Measurements from ENCODE around the gene CAMKMT.

CAMKMT gene

GRCh38 chr2:44348400-44348799 lies 13.3 kb upstream of the CAMKMT start:
- Mint-ChIP-seq H3K36me3 (peaks cover 6% of the 10 kb centered on the region), H3K27ac (no peak overlapping the region), H3K27me3 (no peaks in the 10 kb centered on the region), H3K4me1 (ENCODE audit: low read depth) (peaks cover 23% of the 10 kb centered on the region), H3K9me3 (ENCODE audit: low read depth) (no peaks in the 10 kb centered on the region), H3K4me3 (no peak overlapping the region)

- Mint-ChIP-seq H3K4me3 (no peak overlapping the region), H3K36me3 (peaks cover 6% of the 10 kb centered on the region), H3K27me3 (no peaks in the 10 kb centered on the region), H3K4me1 (ENCODE audit: low read depth) (peaks cover 27% of the 10 kb centered on the region), H3K27ac (no peak overlapping the region), H3K9me3 (ENCODE audit: low read depth) (no peaks in the 10 kb centered on the region)
Measured at GRCh38 chr2:44349506-44349905, 12.2 kb upstream of the CAMKMT start.

GRCh38 chr2:44351088-44351487 lies 10.7 kb upstream of the CAMKMT start:
- Mint-ChIP-seq H3K27me3 (no peaks in the 10 kb centered on the region), H3K27ac (no peak overlapping the region), H3K4me1 (ENCODE audit: low read depth) (peaks cover 30% of the 10 kb centered on the region), H3K9me3 (ENCODE audit: low read depth) (no peaks in the 10 kb centered on the region), H3K4me3 (no peak overlapping the region), H3K36me3 (peaks cover 9% of the 10 kb centered on the region)

GRCh38 chr2:44351676-44352075 lies 10.1 kb upstream of the CAMKMT start:
- Mint-ChIP-seq H3K4me1 (ENCODE audit: low read depth) (peaks cover 32% of the 10 kb centered on the region), H3K27ac (no peak overlapping the region), H3K4me3 (no peak overlapping the region), H3K27me3 (no peaks in the 10 kb centered on the region), H3K36me3 (peaks cover 9% of the 10 kb centered on the region), H3K9me3 (ENCODE audit: low read depth) (no peaks in the 10 kb centered on the region)

- Mint-ChIP-seq H3K9me3 (ENCODE audit: low read depth) (no peaks in the 10 kb centered on the region), H3K36me3 (peaks cover 9% of the 10 kb centered on the region), H3K27me3 (no peaks in the 10 kb centered on the region), H3K4me3 (no peak overlapping the region), H3K27ac (no peak overlapping the region), H3K4me1 (ENCODE audit: low read depth) (peaks cover 38% of the 10 kb centered on the region)
Measured at GRCh38 chr2:44352510-44352909, 9.2 kb upstream of the CAMKMT start.

- H3K27me3 Mint-ChIP-seq: no peaks in the 10 kb centered on the region
- peaks cover 9% of the 10 kb centered on the region for H3K36me3 Mint-ChIP-seq
- H3K27ac Mint-ChIP-seq: no peak overlapping the region
- H3K9me3 Mint-ChIP-seq (ENCODE audit: low read depth): no peaks in the 10 kb centered on the region
- H3K4me1 Mint-ChIP-seq (ENCODE audit: low read depth): peaks cover 55% of the 10 kb centered on the region
- no peak overlapping the region for H3K4me3 Mint-ChIP-seq
Measured at GRCh38 chr2:44354761-44355160, 7.0 kb upstream of the CAMKMT start.

- Mint-ChIP-seq H3K4me1 (ENCODE audit: low read depth) (peaks cover 53% of the 10 kb centered on the region), H3K4me3 (peak overlapping the region; percentile 6), H3K36me3 (peaks cover 6% of the 10 kb centered on the region), H3K27me3 (no peaks in the 10 kb centered on the region), H3K27ac (no peak overlapping the region), H3K9me3 (ENCODE audit: low read depth) (no peaks in the 10 kb centered on the region)
Measured at GRCh38 chr2:44358503-44358902, 3.2 kb upstream of the CAMKMT start.

GRCh38 chr2:44360749-44361329 lies 908 bp upstream of the CAMKMT start:
- peaks cover 63% of the 10 kb centered on the region for H3K4me1 Mint-ChIP-seq (ENCODE audit: low read depth)
- peak overlapping the region; percentile 100 for H3K4me3 Mint-ChIP-seq
- H3K36me3 Mint-ChIP-seq: peaks cover 9% of the 10 kb centered on the region
- H3K9me3 Mint-ChIP-seq (ENCODE audit: low read depth): no peaks in the 10 kb centered on the region
- H3K27ac Mint-ChIP-seq: peak overlapping the region; percentile 100
- H3K27me3 Mint-ChIP-seq: no peaks in the 10 kb centered on the region

- peaks cover 57% of the 10 kb centered on the region for H3K4me1 Mint-ChIP-seq (ENCODE audit: low read depth)
Measured at GRCh38 chr2:44362207-44363015, 664 bp downstream of the CAMKMT start.

GRCh38 chr2:44364604-44365003 lies 2.9 kb downstream of the CAMKMT start:
- H3K9me3 Mint-ChIP-seq (ENCODE audit: low read depth): no peaks in the 10 kb centered on the region
- peak overlapping the region; percentile 60 for H3K4me3 Mint-ChIP-seq
- no peak overlapping the region for H3K27ac Mint-ChIP-seq
- H3K36me3 Mint-ChIP-seq: peaks cover 16% of the 10 kb centered on the region
- no peaks in the 10 kb centered on the region for H3K27me3 Mint-ChIP-seq
- peaks cover 48% of the 10 kb centered on the region for H3K4me1 Mint-ChIP-seq (ENCODE audit: low read depth)

More at GRCh38 chr2:44362207-44363015, 664 bp downstream of the CAMKMT start:
- peak overlapping the region; percentile 100 for H3K27ac Mint-ChIP-seq
- H3K4me3 Mint-ChIP-seq: peak overlapping the region; percentile 100
- no peaks in the 10 kb centered on the region for H3K9me3 Mint-ChIP-seq (ENCODE audit: low read depth)
- no peaks in the 10 kb centered on the region for H3K27me3 Mint-ChIP-seq
- H3K36me3 Mint-ChIP-seq: peaks cover 10% of the 10 kb centered on the region

GRCh38 chr2:44367591-44367990 lies 5.8 kb downstream of the CAMKMT start:
- Mint-ChIP-seq H3K4me3 (no peak overlapping the region), H3K27me3 (no peaks in the 10 kb centered on the region), H3K27ac (no peak overlapping the region), H3K36me3 (peaks cover 18% of the 10 kb centered on the region), H3K9me3 (ENCODE audit: low read depth) (no peaks in the 10 kb centered on the region), H3K4me1 (ENCODE audit: low read depth) (peaks cover 41% of the 10 kb centered on the region)

- H3K4me3 Mint-ChIP-seq: no peak overlapping the region
- peaks cover 22% of the 10 kb centered on the region for H3K36me3 Mint-ChIP-seq
- peaks cover 34% of the 10 kb centered on the region for H3K4me1 Mint-ChIP-seq (ENCODE audit: low read depth)
- H3K9me3 Mint-ChIP-seq (ENCODE audit: low read depth): no peaks in the 10 kb centered on the region
- no peaks in the 10 kb centered on the region for H3K27me3 Mint-ChIP-seq
- H3K27ac Mint-ChIP-seq: no peak overlapping the region
Measured at GRCh38 chr2:44369392-44369791, 7.6 kb downstream of the CAMKMT start.

GRCh38 chr2:44371445-44371844 lies 9.7 kb downstream of the CAMKMT start:
- Mint-ChIP-seq H3K4me3 (no peak overlapping the region), H3K27me3 (no peaks in the 10 kb centered on the region), H3K4me1 (ENCODE audit: low read depth) (peaks cover 22% of the 10 kb centered on the region), H3K27ac (no peak overlapping the region), H3K9me3 (ENCODE audit: low read depth) (no peaks in the 10 kb centered on the region), H3K36me3 (peaks cover 15% of the 10 kb centered on the region)

- H3K27ac Mint-ChIP-seq: no peak overlapping the region
- no peak overlapping the region for H3K4me3 Mint-ChIP-seq
- peaks cover 22% of the 10 kb centered on the region for H3K4me1 Mint-ChIP-seq (ENCODE audit: low read depth)
- no peaks in the 10 kb centered on the region for H3K27me3 Mint-ChIP-seq
- no peaks in the 10 kb centered on the region for H3K9me3 Mint-ChIP-seq (ENCODE audit: low read depth)
- peaks cover 15% of the 10 kb centered on the region for H3K36me3 Mint-ChIP-seq
Measured at GRCh38 chr2:44372246-44372645, 10.5 kb downstream of the CAMKMT start.

- peaks cover 23% of the 10 kb centered on the region for H3K36me3 Mint-ChIP-seq
Measured at GRCh38 chr2:44377486-44377885, 15.7 kb downstream of the CAMKMT start.

More at GRCh38 chr2:44377486-44377885, 15.7 kb downstream of the CAMKMT start:
- peaks cover 5% of the 10 kb centered on the region for H3K4me1 Mint-ChIP-seq (ENCODE audit: low read depth)
- H3K9me3 Mint-ChIP-seq (ENCODE audit: low read depth): no peaks in the 10 kb centered on the region
- no peak overlapping the region for H3K27ac Mint-ChIP-seq
- H3K4me3 Mint-ChIP-seq: no peak overlapping the region
- H3K27me3 Mint-ChIP-seq: no peaks in the 10 kb centered on the region
